ENCODE measurements around the gene FAM13A.

DNA sequence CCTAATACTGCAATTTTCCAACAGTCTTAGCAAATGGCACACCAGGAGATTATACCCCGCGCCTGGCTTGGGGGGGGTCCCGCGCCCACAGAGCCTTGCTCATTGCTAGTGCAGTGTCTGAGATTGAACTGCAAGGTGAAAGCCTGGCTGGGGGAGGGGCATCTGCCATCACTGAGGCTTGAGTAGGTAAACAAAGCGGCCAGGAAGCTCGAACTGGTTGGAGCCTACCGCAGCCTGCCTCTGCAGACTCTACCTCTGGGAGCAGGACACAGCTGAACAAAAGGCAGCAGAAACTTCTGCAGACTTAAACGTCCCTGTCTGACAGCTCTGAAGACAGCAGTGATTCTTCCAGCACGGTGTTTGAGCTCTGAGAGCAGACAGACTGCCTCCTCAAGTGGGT lies 186.6 kb downstream of the FAM13A start:
- TF ChIP-seq TAF1 (IDR thresholded peaks at IDR 0.05; ENCODE audit: low read depth, low read length) (no peak), POLR2AphosphoS5 (IDR thresholded peaks at IDR 0.05; ENCODE audit: low read depth, low read length) (no peak), POLR2A (IDR thresholded peaks at IDR 0.05; ENCODE audit: low read depth, low read length) (no peak), POU2F2 (IDR thresholded peaks at IDR 0.05; ENCODE audit: low read depth, low read length) (no peak)

Data from GM12891 (cell line).